ENCODE data around the gene C2orf49. TPM values are rescaled to one million over a fixed set of nuclear protein-coding genes. Genes with fewer than 3 reads are reported as not detected.
A peak's percentile ranks its signal among the peaks of the same experiment; 100 is the strongest.

Gene C2orf49
- total and polyA plus RNA-seq, 8 donors: 4.2 to 10.2 (median 6.7) TPM

DNA sequence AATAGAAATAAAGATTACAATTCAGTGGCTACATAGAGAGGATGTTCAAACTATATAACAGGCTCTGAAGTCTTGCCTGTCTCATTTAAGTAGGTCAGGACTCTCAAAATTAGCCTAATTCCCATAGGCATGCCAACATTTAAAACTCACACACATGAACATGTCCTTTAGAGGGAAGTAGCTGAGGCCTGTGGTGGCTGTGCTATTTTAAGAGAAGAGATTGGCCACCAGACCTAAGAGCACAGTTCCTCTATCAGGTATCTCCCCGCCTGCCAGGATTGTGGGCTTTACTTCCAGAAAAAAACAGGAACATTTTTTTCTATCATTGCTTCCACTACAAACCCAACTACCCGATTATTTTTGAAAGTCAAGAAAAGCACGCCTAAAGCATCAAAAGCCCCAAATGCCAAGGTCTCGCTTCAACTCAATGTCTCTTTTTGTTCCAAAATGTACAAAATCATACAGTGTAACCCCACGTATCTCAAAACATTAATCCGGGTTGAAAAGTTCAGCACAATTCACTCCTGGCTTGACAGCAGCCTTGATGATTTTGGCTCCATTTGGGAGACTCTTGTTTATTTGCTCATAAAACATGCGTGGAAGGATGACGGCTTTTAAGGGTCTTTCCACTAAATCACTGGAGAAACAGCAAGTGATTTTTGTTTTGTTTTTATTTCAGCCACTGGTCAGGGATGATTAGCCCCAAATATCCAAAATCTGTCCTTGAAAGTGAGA is 46.3 kb downstream of the C2orf49 start:
- ATAC-seq (no peak), DNase-seq (no peak), FAIRE-seq (no peak)
- no peak overlapping the region for H3K27ac ChIP-seq
- H3K27me3 ChIP-seq: no peaks in the 10 kb centered on the region
- intact Hi-C loops (cut with DNase I): no loop called here
- H3K9me3 ChIP-seq: no peaks in the 10 kb centered on the region
- no peak overlapping the region for H3K4me3 ChIP-seq
- H3K4me1 ChIP-seq: no peaks in the 10 kb centered on the region
- TF ChIP-seq, protein P1, sequence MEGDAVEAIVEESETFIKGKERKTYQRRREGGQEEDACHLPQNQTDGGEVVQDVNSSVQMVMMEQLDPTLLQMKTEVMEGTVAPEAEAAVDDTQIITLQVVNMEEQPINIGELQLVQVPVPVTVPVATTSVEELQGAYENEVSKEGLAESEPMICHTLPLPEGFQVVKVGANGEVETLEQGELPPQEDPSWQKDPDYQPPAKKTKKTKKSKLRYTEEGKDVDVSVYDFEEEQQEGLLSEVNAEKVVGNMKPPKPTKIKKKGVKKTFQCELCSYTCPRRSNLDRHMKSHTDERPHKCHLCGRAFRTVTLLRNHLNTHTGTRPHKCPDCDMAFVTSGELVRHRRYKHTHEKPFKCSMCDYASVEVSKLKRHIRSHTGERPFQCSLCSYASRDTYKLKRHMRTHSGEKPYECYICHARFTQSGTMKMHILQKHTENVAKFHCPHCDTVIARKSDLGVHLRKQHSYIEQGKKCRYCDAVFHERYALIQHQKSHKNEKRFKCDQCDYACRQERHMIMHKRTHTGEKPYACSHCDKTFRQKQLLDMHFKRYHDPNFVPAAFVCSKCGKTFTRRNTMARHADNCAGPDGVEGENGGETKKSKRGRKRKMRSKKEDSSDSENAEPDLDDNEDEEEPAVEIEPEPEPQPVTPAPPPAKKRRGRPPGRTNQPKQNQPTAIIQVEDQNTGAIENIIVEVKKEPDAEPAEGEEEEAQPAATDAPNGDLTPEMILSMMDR (IDR thresholded peaks at IDR 0.05): no peak
- no peaks in the 10 kb centered on the region for H3K36me3 ChIP-seq
- WGBS, 2 donors: 71 to 78% methylated on average over 8 of the region's 8 CpGs

GRCh38 chr2:105384216-105384615 is 46.9 kb downstream of the C2orf49 start:
- Histone ChIP-seq H3K36me3 (no peaks in the 10 kb centered on the region), H3K9me3 (no peaks in the 10 kb centered on the region), H3K27ac (no peak overlapping the region), H3K4me3 (no peak overlapping the region), H3K4me1 (no peaks in the 10 kb centered on the region), H3K27me3 (no peaks in the 10 kb centered on the region)
- FAIRE-seq (no peak), ATAC-seq (no peak), DNase-seq (no peak)
- 64 to 69% methylated on average over 7 of the region's 7 CpGs for WGBS, 2 donors
- TF ChIP-seq, protein P1 (IDR thresholded peaks at IDR 0.05): no peak
- intact Hi-C loops (cut with DNase I): no loop called here

DNA sequence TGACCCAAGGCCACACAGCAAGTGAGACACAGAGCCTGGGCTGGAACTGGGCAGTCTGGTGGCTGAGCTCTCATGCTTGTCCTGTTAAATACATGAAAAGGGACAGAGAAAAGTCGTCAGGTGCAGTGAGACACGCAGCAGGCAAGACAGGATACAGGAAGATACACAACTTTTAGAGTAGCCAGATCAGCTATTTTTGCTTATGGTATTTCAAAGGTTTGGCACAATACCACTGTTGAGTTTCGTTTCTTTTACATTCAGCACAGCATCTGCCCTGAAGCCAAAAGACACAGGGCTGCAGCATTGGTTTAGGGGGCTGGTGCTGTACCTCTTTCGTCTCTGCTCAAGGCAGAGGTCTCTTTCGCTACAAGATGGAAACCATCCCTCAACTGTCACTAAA is 47.5 kb downstream of the C2orf49 start:
- Histone ChIP-seq H3K27me3 (no peaks in the 10 kb centered on the region), H3K36me3 (no peaks in the 10 kb centered on the region), H3K27ac (no peak overlapping the region), H3K4me3 (no peak overlapping the region), H3K4me1 (no peaks in the 10 kb centered on the region), H3K9me3 (no peaks in the 10 kb centered on the region)
- intact Hi-C loops (cut with DNase I): no loop called here
- 78 to 87% methylated on average over 5 of the region's 5 CpGs for WGBS, 2 donors
- FAIRE-seq (no peak), DNase-seq (no peak), ATAC-seq (no peak)
- TF ChIP-seq, protein P1 (IDR thresholded peaks at IDR 0.05): no peak

DNA sequence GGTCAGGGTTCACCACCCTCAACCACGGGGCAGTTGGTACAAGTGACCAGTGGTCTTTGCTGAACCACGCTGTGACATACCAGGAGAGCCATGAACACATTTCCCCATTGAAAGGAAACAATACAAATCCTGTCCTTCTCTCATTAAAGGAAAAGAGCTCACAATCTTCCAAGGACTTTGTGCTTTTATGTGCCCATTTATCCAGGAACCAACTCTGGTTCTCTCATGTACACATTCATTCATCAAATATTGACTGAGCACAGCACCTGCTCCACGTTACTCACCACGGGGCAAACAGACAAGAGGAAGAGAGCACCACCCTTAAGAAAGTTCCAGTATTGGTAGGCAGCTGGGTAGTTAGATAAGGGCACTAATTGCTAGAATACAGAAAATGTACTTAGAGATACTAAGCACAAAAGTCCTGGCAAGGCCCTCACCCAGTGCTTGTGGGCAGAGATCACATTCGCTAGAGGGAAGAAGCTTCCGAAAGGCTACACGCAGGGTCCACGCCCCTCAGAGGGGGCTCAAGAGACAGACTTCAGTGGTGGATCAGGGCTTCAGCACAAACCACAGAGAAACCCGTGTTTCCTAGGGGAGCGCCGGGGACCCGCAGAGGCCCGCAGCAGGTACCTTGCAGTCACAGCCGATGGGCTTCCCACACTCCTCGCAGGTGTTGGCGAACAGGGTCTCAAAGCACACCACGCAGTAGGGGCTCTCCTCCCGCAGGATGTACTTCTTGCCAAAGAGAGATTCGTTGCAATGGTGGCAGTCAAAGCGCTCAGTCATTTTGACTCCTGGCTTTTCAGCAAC is 48.6 kb downstream of the C2orf49 start:
- peak in 1 of 4 donors; percentile 60 for ATAC-seq

More for the DNA sequence above, 48.6 kb downstream of the C2orf49 start:
- FAIRE-seq (no peak), DNase-seq (no peak)
- no peaks in the 10 kb centered on the region for H3K27me3 ChIP-seq
- no peak overlapping the region for H3K27ac ChIP-seq
- H3K36me3 ChIP-seq: no peaks in the 10 kb centered on the region
- H3K9me3 ChIP-seq: no peaks in the 10 kb centered on the region
- 79 to 84% methylated on average over 20 of the region's 20 CpGs for WGBS, 2 donors
- H3K4me3 ChIP-seq: no peak overlapping the region
- TF ChIP-seq, protein P1 (IDR thresholded peaks at IDR 0.05): no peak
- H3K4me1 ChIP-seq: no peaks in the 10 kb centered on the region
- intact Hi-C loops (cut with DNase I): no loop called here

Measured in pancreas (tissue), 10 donors.